Kidney tubule cell (primary cell): ENCODE measurements around the gene OR2V2.
"Not testable (repeated sequence)": the region's sequence is repeated elsewhere in the genome, so short reads cannot be mapped to it uniquely, and the experiment has no call there.

ENCODE experiments used
- DNase-seq: peaks from one replicate; pipeline ENCODE4 v3.0.0-alpha.2; 2018; ENCODE audit warnings: low spot score

The OR2V2 gene

GRCh38 chr5:181114844-181115778 lies 32.3 kb upstream of the OR2V2 start:
- DNase-seq = peak; percentile 90

DNA sequence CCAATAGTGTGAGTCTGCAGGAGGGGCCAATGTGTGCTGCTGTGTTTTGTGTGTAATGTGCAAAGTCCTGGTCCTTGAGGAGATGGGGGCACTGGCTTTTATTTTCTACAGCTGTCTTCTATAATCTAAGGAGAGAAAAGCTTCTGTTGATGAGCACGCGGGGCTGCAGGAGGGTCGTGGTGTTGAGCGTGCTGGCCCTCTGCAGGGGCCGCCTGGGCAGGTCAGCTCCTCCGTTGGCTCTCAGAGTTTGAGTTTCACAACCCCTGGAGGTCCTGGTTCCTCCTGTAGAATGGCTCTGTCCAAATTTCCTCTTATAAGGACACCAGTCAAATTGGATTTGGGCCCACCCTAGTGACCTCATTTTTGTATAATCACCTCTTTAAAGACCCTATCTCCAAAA lies 29.0 kb upstream of the OR2V2 start:
- no peak for DNase-seq

DNA sequence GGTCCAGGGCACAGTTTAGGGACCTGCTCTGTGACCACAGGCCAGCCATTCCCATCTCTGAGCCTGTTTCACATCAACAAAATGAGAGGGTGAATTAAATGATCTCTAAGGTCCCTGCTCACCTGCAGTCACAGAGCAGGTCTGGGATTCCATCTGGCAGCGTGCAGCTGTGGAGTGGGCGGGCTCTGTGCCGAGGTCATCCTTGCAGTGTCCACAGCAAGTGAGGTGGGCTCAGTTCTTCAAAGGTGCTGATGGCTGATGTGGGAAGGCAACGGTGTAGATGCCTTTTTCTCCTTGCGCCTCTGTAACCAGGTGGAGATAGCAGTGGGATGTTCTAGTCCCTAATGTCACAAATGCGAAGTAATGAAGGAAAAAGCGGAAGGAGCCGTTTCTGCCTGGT lies 28.3 kb upstream of the OR2V2 start:
- DNase-seq = no peak

DNA sequence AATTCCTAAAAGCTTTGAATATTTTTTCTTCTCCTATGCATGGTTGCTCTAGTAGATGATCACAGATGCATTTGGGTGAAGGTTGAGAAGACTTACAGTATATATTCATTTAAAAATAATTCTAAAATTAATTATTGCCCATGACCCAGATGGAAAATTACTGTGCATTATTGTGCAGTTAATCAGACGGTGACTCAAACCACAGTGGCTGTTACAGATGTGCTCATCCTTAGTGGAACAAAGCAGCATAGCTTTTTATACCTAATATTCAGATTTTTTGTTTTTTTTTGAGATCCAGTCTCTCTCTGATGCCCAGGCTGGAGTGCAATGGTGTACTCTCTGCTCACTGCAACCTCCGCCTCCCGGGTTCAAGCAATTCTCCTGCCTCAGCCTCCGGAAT lies 27.1 kb upstream of the OR2V2 start:
- peak; percentile 78 for DNase-seq

DNA sequence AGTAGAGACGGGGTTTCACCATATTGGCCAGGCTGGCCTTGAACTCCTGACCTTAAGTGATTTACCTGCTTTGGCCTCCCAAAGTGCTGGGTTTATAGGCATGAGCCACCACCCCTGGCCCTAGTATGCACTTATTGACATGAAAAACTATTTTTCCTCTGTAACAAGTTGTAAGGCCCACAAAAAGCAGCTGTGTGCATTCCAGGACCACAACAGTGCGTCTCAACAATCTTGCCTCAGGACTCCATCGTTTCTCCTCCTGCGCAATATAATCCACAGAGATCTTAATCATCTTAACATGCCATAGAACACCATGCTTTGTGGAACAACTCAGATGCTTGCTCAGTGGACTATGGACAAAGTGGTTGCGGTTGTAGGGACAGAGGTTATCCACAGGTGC lies 26.6 kb upstream of the OR2V2 start:
- peak; percentile 37 for DNase-seq

DNA sequence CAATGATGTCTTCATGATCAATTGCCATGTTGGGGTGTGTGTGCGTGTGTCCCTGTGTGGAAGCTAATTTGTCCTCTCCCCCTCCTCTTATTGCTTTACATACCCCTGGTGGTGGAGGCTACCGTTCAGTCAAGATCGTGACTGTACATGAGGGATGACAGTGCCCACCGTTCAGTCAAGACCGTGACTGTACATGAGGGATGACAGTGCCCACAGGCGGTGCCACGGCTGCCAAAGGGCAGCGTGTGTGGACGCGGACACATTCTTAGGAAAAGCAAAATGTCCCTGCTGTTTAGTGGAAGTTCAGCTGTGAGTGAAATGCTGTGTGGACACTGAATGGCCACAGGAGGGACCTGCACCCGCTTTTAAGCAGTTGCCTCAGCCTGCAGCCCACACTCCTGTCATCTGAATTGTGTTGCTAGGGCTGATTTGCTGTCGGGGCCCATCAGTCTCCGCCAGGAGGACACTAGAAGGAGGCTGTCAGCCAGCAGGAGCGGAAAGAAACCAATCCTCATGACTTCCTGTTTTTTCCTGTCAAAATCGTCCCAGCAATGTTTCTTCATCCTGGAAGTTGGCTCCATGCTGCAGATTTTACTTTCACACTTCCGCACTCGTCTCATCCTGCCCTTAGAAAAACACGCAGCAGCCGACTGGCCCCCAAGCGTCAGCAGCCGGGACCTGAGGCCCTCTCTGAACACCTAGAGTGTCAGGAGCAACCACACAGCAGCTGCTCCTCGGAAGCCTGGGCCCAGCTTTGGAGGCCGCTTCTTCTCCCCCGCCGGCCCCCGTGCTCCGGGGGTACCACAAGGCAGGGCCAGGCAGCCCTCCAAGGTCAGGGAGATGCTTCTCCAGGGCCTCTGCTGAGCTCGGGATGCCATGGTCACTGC lies 25.5 kb upstream of the OR2V2 start:
- no peak for DNase-seq

DNA sequence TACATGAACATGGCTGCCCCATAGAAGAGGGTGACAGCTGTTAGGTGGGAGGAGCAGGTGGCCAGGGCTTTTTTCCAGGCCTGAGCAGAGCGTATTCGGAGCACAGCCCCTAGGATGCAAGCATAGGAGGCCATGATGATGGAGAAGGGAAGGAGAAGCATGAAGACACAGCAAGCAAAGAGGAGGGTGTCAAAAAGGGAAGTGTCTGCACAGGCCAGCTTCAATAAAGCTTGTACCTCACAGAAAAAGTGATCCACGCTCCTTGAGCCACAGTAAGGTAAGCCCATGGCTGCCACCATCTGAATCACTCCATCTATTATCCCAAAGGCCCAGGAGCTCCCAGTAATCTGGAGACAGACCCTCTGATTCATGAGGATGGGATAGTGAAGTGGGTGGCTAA lies 22.9 kb upstream of the OR2V2 start:
- DNase-seq = no peak

DNA sequence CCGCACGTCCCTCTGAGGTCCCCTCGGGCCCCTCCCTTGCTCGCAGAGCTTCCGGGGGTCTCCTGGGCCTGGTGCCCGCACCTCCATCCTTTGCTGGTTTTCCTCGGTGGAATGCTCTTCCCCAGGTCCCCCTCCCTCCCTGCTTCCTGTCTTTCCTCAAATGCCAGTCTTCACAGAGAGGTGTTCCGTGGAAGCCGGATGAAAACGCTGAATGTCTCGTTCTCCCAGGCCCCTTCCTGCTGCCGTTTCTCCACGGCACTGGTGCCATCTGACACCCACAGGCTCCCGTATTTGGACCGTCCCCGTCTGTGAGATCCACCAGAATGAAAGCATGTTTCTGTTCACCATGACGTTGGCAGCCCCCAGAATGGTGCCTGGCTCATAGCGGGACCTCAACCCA lies 20.5 kb upstream of the OR2V2 start:
- no peak for DNase-seq

- DNase-seq = no peak
Measured at GRCh38 chr5:181127456-181127855, 19.9 kb upstream of the OR2V2 start.

- DNase-seq = no peak
Measured at GRCh38 chr5:181127907-181128626, 19.3 kb upstream of the OR2V2 start.

- no peak for DNase-seq
Measured at GRCh38 chr5:181129601-181130000, 17.8 kb upstream of the OR2V2 start.

- DNase-seq = not testable (repeated sequence)
Measured at GRCh38 chr5:181130081-181130480, 17.3 kb upstream of the OR2V2 start.

DNA sequence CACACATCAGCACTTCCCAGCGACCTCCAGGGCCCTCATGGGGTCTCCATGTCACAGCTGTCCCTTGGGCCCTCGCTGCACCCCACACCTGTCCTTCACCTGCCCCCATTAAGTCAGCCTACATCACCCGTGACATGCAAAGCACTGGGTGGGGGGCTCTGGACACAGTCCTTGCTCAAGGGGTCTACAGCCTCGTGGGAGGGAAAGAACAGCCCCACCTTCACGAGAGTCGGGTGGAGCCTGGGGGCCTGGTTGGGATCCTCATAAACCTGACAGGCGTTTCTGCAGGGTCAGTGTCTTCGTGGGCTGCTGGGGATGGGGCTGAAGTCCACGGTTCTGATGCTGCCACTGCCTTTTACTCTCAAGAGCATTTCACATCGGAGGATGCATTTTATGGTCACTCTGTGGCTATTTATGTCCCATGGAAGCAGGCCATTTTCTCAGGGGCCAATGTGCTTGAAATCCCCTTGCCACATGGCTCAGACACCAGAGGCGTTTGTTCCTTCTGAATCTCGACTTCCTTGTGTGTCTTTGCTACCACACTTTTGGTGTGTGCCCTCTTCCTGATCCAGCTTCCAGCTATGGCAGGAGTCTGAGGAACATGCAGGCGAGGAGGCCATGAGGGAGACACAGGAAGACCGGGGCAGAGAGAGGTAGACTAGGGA lies 16.4 kb upstream of the OR2V2 start, which contains the start of gene OR2V1:
Gene OR2V1, minus strand, starts transcription at position 338 of the 665 bp plus-strand sequence. CDS start 5,865 bp downstream, outside the sequence.
- no peak for DNase-seq

DNA sequence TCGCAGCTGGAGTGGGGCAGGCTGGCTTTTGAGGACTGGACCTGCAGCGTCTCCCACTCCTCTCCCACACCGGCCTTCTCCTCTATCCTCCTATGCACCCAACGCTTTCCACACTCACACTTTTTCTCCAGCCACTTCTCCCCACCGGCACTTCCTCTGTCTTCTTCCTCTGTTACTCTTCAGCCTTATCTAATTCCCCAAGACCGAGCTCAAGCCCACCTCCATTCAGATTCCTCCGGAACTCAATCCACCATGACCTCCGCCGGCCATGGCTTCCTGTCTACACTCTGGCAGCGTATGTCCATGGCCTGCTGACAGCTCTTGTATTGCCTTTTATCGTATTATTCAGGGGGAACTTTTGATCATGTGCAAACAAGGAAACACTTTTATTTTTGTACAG lies 15.9 kb upstream of the OR2V2 start:
- DNase-seq = no peak

GRCh38 chr5:181133083-181133482 lies 14.3 kb upstream of the OR2V2 start:
- DNase-seq = no peak

- peak; percentile 76 for DNase-seq
Measured at GRCh38 chr5:181133610-181134231, 13.7 kb upstream of the OR2V2 start.

DNA sequence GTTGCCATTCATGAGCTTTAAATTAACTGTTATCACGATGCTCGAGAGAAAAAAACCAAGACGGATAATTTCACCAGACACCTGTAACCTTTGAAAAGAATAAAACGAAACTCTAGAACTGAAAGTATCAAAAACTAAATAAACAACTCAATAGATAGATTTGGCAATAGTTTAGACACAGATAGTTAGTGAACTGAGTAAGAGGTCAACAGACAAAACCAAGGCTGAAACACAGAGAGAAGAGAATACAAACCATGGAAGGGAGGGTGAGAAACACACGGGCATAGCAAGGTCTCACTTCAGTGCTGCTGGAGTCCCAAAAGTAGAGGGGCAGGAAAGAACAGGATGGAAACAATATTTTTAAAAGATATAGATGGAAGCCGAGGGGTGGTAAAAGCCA lies 13.1 kb upstream of the OR2V2 start:
- DNase-seq = no peak

DNA sequence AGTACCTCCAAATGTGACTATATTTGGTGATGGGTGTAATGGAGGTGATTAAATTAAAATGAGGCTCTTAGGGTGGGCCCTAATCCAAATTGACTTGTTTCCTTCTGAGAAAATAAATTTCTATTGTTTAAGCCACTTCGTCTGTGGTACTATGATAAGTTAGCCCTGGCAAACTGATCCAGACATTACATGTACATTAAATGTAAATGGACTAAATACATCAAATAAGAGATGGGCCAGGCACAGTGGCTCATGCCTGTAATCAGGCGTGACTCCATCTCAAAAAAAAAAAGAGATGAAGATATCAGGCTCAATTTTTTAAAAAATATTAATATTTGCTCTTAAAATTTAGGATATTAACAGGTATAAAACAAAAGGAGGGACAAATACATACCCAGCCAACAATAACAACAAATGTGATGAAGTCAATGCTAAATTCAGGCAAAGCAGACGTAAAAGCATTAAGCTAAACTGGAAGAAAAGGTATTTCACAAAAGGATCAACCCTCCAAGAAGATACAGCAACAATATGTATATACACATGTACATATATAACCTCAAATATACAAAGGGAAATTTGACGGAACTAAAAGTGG lies 10.9 kb upstream of the OR2V2 start:
- no peak for DNase-seq

GRCh38 chr5:181138258-181138657 lies 9.1 kb upstream of the OR2V2 start:
- no peak for DNase-seq

GRCh38 chr5:181140766-181141165 lies 6.6 kb upstream of the OR2V2 start:
- no peak for DNase-seq

DNA sequence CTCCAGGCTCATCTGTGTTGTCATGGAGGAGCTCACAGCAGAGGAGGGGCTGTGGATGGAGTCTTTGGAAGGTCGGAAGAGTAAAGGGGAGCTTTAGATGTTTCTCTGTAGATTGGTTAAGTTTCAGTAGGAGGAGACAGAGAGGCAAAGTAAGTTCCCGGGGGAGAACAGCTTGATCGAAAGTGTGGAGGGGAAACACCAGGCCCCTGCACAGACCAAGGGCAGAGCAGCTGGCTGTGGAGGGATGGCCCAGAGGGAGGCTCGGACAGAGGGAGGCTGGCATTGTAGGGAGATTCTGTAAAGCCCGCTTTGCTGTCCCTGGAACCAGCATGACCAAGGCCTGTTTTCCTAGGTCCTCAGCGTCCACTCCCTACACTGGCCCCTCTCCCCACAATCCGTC lies 5.3 kb upstream of the OR2V2 start:
- DNase-seq = no peak
